ENCODE measurements around the gene SERP1. TPM values are rescaled to one million over a fixed set of nuclear protein-coding genes. Genes with fewer than 3 reads are reported as not detected.

SERP1 gene
- total RNA-seq, 1 donor from 2014 or later, result 360 TPM

GRCh38 chr3:150495563-150496168 lies 50.6 kb downstream of the SERP1 start:
- Histone ChIP-seq H3K4me3 (ENCODE audit: low read depth, low read length) (no peak overlapping the region), H3K36me3 (ENCODE audit: control insufficient read depth, insufficient read depth, low read length) (no peaks in the 10 kb centered on the region), H3K27me3 (ENCODE audit: control insufficient read depth, insufficient read depth, low read length) (no peaks in the 10 kb centered on the region)
- TF ChIP-seq, protein P1, sequence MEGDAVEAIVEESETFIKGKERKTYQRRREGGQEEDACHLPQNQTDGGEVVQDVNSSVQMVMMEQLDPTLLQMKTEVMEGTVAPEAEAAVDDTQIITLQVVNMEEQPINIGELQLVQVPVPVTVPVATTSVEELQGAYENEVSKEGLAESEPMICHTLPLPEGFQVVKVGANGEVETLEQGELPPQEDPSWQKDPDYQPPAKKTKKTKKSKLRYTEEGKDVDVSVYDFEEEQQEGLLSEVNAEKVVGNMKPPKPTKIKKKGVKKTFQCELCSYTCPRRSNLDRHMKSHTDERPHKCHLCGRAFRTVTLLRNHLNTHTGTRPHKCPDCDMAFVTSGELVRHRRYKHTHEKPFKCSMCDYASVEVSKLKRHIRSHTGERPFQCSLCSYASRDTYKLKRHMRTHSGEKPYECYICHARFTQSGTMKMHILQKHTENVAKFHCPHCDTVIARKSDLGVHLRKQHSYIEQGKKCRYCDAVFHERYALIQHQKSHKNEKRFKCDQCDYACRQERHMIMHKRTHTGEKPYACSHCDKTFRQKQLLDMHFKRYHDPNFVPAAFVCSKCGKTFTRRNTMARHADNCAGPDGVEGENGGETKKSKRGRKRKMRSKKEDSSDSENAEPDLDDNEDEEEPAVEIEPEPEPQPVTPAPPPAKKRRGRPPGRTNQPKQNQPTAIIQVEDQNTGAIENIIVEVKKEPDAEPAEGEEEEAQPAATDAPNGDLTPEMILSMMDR (IDR thresholded peaks at IDR 0.05; ENCODE audit: insufficient read depth, low read length, poor library complexity, severe bottlenecking), result peak; percentile 49
- DNase-seq (ENCODE audit: low read depth), result peak; percentile 10

DNA sequence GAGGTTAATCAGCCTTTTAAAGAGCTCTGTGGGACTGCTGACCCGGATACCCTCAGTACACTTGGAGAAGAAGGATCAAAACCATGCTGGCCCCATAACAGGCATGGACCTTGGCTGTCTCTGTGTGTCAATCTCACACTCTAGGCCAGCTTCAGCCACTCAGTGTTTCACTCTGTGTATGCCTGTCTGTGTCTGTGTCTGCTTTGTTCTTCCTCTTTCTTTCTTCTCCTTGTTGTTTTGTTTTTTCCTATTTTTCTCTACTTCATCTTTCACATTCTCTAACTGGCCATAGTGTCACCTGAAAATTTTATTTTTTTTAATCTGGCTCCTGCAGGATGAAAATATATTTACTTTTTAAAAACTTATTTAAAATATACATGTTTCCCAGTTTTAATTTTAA lies 51.1 kb downstream of the SERP1 start:
- Histone ChIP-seq H3K36me3 (ENCODE audit: control insufficient read depth, insufficient read depth, low read length) (no peaks in the 10 kb centered on the region), H3K27me3 (ENCODE audit: control insufficient read depth, insufficient read depth, low read length) (no peaks in the 10 kb centered on the region), H3K4me3 (ENCODE audit: low read depth, low read length) (no peak overlapping the region)
- no peak for DNase-seq (ENCODE audit: low read depth)
- TF ChIP-seq, protein P1 (IDR thresholded peaks at IDR 0.05; ENCODE audit: insufficient read depth, low read length, poor library complexity, severe bottlenecking), result no peak

DNA sequence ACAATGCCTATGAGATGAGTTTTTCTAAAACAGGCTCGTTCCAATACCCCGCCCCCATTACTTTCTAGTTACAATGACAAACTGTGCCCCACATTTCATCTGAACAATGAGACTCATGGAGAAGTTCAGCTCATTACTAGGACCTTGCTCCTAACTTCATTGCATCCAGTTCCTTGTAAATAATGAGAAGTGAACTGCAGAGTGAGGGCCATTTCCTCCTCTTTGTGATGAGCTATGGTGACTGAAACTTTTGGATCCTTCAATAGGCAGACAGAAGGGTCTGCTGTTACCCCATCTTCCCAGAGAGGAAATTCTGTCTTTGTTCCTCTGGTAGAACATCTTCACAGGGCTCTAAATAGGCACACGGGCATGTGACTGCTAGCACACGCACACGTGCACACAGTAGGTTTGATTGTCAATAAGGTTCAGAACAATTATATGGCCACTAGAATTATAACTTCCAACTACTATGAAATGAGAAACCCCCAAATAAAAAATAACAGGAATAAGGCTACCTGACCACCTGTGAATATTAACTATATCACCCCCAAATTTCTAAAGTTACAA lies 51.8 kb downstream of the SERP1 start:
- no peak for DNase-seq (ENCODE audit: low read depth)
- TF ChIP-seq, protein P1 (IDR thresholded peaks at IDR 0.05; ENCODE audit: insufficient read depth, low read length, poor library complexity, severe bottlenecking), result no peak
- H3K27me3 ChIP-seq (ENCODE audit: control insufficient read depth, insufficient read depth, low read length), result no peaks in the 10 kb centered on the region
- H3K4me3 ChIP-seq (ENCODE audit: low read depth, low read length), result no peak overlapping the region
- no peaks in the 10 kb centered on the region for H3K36me3 ChIP-seq (ENCODE audit: control insufficient read depth, insufficient read depth, low read length)

Other genes with a start within 250 kb of the SERP1 start
- gene TSC22D2, start 138.2 kb downstream of the SERP1 start, total RNA-seq, result 13.3 and 16.8 TPM in 2 replicates
- gene EIF2A, start 291 bp upstream of the SERP1 start, total RNA-seq, result 136 and 149 TPM in 2 replicates
- 109 and 135 TPM in 2 replicates for gene SELENOT, start 56.8 kb upstream of the SERP1 start, total RNA-seq
- 0.07 TPM in 1 of 2 replicates, not detected in the other for gene ERICH6, start 157.4 kb upstream of the SERP1 start, total RNA-seq
- 31.7 and 48.1 TPM in 2 replicates for gene SIAH2, start 216.7 kb upstream of the SERP1 start, total RNA-seq